Measurements from ENCODE around the gene AP1S1.

The AP1S1 gene

DNA sequence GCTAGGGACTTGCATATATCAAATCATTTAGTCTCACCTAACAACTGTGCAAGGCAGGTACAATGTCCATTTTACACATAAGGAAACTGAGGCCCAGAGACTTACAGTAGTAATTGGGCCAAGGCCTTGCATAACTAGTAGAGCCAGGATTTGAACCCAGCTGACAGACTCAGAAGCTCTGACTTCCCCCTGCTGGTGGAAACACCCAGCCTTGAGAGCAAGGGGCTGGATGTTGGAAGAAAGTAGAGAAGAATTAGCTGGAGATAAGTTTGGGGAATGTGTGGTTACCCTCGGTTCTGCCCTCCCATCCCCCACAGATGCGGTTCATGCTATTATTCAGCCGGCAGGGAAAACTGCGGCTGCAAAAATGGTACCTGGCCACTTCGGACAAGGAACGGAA lies 2.0 kb downstream of the AP1S1 start:
- in situ Hi-C loops (cut with HindIII; ENCODE audit: low sequenced_read_pairs) = loop anchor here (5.0 kb wide), 1 partner anchor 101 kb away; no protein-coding TSS in a partner anchor

- in situ Hi-C loops (cut with HindIII; ENCODE audit: low sequenced_read_pairs) = loop anchor here (5.0 kb wide), 1 partner anchor 100 kb away; no protein-coding TSS in a partner anchor
Measured at GRCh38 chr7:101156866-101157589, 2.8 kb downstream of the AP1S1 start.

DNA sequence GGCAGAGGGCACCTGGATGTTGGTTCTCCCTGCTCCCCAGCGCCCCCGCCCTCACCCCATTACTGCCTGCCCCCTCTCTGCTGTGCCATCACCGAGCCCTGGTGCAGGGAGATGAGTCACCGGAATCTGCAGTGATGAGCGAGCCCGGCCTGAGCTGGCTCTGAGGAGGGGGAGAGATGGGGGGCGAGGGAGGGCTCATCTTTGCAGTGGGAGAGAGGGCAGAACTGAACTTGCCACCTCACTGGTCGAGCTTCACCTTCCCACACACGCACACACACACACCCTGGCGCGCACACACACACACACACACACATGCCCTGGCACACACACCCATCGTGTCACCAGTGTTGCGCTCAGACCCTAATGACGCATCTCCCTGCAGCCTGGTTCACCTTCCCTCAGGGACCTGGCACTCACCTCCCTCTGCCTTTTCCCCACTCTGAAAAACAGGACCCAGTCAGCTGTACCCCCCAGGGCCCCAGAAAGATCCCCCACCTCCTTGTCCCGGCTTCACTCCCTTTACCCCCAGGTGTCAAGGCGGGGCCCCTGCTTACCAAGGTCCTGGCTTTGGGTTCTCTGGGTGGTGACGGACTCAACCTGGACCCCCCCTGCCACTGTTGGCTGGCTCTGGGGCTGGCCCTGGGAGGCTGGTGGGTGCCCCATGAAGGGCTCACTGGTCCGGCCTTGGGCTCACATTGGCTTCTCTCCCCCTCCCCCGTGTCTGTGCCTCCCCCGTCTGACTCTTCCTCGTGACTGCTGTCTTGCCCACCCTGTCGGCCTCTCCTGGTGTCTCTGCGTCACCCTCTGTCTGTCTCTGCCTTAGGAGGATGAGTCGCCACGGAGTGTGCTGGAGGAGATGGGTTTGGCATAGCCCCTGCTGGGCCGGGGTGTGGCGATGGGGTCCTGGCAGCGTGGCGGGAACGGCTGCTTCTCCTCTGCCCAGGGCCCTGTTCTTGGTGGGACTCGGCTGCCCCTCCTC lies 5.7 kb downstream of the AP1S1 start:
- in situ Hi-C loops (cut with HindIII; ENCODE audit: low sequenced_read_pairs) = loop anchor here (5.0 kb wide), 2 partner anchors 57 to 97 kb away; partner anchors contain the start of genes PLOD3 and ZNHIT1

- in situ Hi-C loops (cut with HindIII; ENCODE audit: low sequenced_read_pairs) = loop anchor here (5.0 kb wide), 1 partner anchor 56 kb away; the partner anchor contains the start of genes PLOD3 and ZNHIT1
Measured at GRCh38 chr7:101160910-101161309, 6.6 kb downstream of the AP1S1 start.

DNA sequence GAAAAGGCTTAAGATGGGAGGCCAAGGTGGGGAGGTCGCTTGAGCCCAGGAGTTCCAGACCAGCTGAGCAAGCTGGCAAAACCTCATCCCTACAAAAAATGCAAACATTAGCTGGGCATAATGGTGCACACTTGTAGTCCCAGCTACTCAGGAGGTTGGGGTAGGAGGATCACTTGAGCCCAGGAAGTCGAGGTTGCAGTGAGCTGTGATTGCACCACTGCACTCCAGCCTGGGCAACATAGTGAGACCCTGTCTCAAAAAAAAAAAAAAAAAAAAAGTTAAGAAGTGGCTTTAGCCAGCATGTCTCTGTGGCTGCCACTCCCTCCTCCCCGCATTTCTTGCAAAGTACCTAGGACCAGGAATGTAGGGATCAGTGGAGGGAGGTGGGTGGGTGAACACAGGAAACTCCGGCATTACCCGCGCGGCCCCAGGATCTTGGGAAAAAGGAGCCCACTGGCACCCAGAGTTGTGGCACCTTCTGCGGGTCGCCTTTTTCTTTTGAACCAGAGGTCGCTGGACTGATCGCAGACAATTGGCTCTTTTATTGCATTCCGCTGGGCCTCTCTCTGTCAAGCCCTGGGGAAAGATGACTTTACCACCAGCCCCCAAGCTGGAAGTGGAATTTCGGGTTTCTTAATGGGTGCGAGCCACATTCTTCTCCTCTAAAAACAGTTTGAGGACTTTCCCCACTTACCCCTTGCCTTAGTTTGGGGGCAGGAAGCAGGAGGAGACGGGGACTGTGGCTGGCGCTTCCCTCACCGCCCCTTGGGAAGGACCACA lies 7.6 kb downstream of the AP1S1 start:
- in situ Hi-C loops (cut with HindIII; ENCODE audit: low sequenced_read_pairs) = loop anchor here (5.0 kb wide), 1 partner anchor 55 kb away; the partner anchor contains the start of genes PLOD3 and ZNHIT1

- in situ Hi-C loops (cut with HindIII; ENCODE audit: low sequenced_read_pairs) = loop anchor here (5.0 kb wide), 1 partner anchor 55 kb away; the partner anchor contains the start of genes PLOD3 and ZNHIT1
Measured at GRCh38 chr7:101162551-101163278, 8.4 kb downstream of the AP1S1 start.

- in situ Hi-C loops (cut with HindIII; ENCODE audit: low sequenced_read_pairs) = loop anchor here (5.0 kb wide), 1 partner anchor 54 kb away; the partner anchor contains the start of genes PLOD3 and ZNHIT1
Measured at GRCh38 chr7:101163279-101164070, 9.2 kb downstream of the AP1S1 start.

- in situ Hi-C loops (cut with HindIII; ENCODE audit: low sequenced_read_pairs) = loop anchor here (5.0 kb wide), 1 partner anchor 53 kb away; the partner anchor contains the start of genes PLOD3 and ZNHIT1
Measured at GRCh38 chr7:101164071-101164840, 10.0 kb downstream of the AP1S1 start.

- in situ Hi-C loops (cut with HindIII; ENCODE audit: low sequenced_read_pairs) = no loop called here
Measured at GRCh38 chr7:101165075-101165957, 11.0 kb downstream of the AP1S1 start, which contains the start of gene VGF. Gene VGF, minus strand, starts transcription at chr7:101165569. Its CDS starts 726 bp downstream, at chr7:101164843.

DNA sequence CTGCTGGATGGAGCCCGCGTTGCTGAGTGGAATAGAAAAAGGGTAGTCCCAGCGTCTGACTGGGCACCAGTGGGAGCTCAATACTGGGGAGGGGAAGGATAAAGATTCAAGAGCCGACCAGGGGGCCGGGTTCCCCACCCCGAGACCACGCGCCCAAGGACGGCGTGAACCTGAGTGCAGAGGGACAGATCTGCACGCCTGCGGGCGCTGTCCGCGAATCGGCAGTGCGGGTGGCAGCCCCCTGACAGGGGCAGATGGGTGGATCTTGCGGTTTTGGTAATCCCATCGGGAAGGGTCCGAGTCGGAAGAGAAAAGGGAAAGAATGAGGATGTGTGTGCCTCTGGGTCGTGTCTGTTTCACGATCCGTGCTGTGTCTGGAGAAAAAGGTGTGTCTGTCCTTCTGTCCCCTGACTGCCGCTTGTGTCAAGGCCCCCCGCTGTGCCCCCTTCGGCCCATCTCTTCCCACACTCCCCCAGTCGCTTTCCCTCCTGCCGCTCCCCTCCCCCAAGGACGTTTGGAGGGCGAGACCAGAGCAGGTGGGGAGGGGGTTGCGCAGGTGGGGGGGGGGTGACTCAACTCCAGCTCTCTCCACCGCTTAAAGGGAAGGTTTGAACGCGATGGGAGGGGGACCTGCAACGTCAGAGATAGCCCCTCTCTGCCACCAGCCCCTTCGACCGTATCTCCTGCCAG lies 11.8 kb downstream of the AP1S1 start:
- in situ Hi-C loops (cut with HindIII; ENCODE audit: low sequenced_read_pairs) = no loop called here

GRCh38 chr7:101166648-101166908 lies 12.3 kb downstream of the AP1S1 start:
- in situ Hi-C loops (cut with HindIII; ENCODE audit: low sequenced_read_pairs) = no loop called here

- in situ Hi-C loops (cut with HindIII; ENCODE audit: low sequenced_read_pairs) = no loop called here
Measured at GRCh38 chr7:101166909-101167644, 12.8 kb downstream of the AP1S1 start.

- in situ Hi-C loops (cut with HindIII; ENCODE audit: low sequenced_read_pairs) = no loop called here
Measured at GRCh38 chr7:101167645-101168411, 13.6 kb downstream of the AP1S1 start.

DNA sequence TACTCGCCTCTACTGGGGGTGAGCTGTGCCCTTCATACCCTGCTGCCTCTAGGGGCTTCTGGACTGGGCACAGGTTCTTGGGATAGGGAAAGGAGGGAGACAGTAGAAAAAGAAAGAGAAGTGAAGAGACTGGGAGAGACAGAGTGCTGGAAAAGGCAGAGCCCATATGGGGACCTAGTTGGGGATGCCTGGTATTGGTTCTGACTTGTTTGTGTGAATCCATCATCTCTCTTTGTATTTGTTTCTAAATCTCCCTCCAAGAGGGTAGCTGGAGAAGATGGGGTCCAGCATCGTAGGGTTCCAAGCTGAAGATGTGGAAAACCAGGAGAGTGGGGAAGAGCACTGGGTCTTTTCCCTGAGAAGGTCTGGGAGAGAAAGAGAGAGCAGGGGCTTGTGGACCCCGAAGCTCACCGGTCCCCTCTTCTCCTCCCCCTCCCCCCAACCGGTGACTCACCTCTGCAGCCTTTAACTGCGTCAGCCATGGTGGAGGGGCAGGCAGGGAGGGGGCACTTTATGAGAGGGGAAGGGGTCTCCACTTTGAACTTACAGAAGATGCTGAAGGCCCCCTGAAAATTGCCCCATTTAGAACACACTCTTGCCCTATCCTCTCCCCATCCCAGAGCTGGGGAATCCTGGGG lies 14.3 kb downstream of the AP1S1 start:
- in situ Hi-C loops (cut with HindIII; ENCODE audit: low sequenced_read_pairs) = no loop called here

Measured in endothelial cell of hepatic sinusoid (primary cell).